ENCODE data around the gene MICAL2.

The MICAL2 gene

DNA sequence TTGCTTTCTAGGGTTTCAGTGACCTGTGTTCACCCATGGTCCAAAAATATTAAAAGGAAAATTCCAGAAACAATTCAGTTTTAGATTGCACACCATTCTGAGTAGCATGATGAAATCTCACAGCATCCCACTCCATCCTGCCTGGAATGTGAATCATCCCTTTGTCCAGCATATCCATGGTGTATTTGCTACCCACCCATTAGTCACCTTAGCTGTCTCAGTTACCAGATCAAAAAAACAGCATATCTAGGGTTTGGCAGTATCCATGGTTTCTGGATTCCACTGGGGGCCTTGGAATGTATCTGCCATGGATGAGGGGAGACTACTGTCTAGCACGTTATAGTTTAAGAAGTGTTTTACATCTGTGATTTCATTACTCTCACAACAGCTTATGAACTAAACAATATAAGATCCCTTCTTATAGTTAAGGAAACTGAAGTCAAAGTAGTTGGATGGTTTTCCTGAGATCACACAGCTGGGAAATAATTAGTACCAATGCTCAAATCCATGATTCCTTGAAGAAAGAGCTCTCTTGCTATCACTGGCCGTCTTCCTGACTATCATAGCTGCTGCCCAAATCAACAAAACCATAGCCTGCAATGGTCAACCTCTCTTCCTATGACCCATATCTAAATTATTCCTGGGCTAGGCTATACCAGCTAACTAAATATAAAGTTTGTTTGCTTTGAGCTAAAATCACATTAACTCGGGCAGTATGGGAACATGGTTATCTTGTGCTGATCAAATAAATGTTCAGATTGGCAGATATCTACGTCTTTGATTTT lies 122.6 kb downstream of the MICAL2 start:
- peak in 1 of 2 donors; percentile 34 for DNase-seq
- Histone ChIP-seq H3K9ac (ENCODE audit: low read length) (no peak overlapping the region), H3K14ac (ENCODE audit: low read length) (no peak overlapping the region)

GRCh38 chr11:12233602-12233925 lies 123.2 kb downstream of the MICAL2 start:
- Histone ChIP-seq H2AK5ac (ENCODE audit: low read length) (no peak overlapping the region), H2BK120ac (ENCODE audit: insufficient read depth, low read length, poor library complexity) (no peak overlapping the region), H3K4me3 (ENCODE audit: low read depth, low read length) (no peak overlapping the region), H3K4me2 (ENCODE audit: low read length) (no peak overlapping the region), H3K27me3 (ENCODE audit: insufficient read depth, low read length) (no peaks in the 10 kb centered on the region), H3K79me2 (ENCODE audit: control insufficient read depth, insufficient read depth, low read length, poor library complexity) (peaks cover 2% of the 10 kb centered on the region), H2BK5ac (ENCODE audit: low read depth, low read length, poor library complexity) (no peak overlapping the region), H2BK12ac (ENCODE audit: low read length) (no peak overlapping the region), H3K18ac (ENCODE audit: low read length) (no peak overlapping the region), H3K23ac (ENCODE audit: low read length) (no peak overlapping the region), H3K4ac (ENCODE audit: low read depth, low read length) (no peak overlapping the region), H3K27ac (ENCODE audit: low read depth, low read length) (no peak overlapping the region), H3K14ac (ENCODE audit: low read length) (no peak overlapping the region), H4K8ac (ENCODE audit: low read depth, low read length) (no peak overlapping the region), H3K9me3 (ENCODE audit: insufficient read depth, low read depth, low read length) (no peaks in the 10 kb centered on the region), H3K9ac (ENCODE audit: low read length) (no peak overlapping the region), H3K36me3 (ENCODE audit: control insufficient read depth in 1 of 2, insufficient read depth in 2 of 2, low read length in 2 of 2) (peaks cover 3 to 7% of the 10 kb centered on the region in 2 experiments), H4K12ac (ENCODE audit: low read depth, low read length) (no peak overlapping the region), H4K91ac (ENCODE audit: low read depth, low read length) (no peak overlapping the region), H3K4me1 (ENCODE audit: control insufficient read depth in 1 of 2, insufficient read depth in 2 of 2, low read length in 2 of 2) (peaks cover 24 to 27% of the 10 kb centered on the region in 2 experiments), H3K79me1 (ENCODE audit: low read length) (peaks cover 26% of the 10 kb centered on the region), H2AFZ (ENCODE audit: insufficient read depth, low read length, poor library complexity) (no peak overlapping the region)
- no CpG with 5 or more reads among the region's 1 CpG for WGBS (ENCODE audit: extremely low coverage, insufficient coverage, insufficient read length)
- no peak for DNase-seq

More for the DNA sequence above, 122.6 kb downstream of the MICAL2 start:
- peaks cover 3 to 7% of the 10 kb centered on the region in 2 experiments for H3K36me3 ChIP-seq (ENCODE audit: control insufficient read depth in 1 of 2, insufficient read depth in 2 of 2, low read length in 2 of 2)
- no peak overlapping the region for H2BK5ac ChIP-seq (ENCODE audit: low read depth, low read length, poor library complexity)
- H3K4me3 ChIP-seq (ENCODE audit: low read depth, low read length) = no peak overlapping the region
- H3K4me2 ChIP-seq (ENCODE audit: low read length) = no peak overlapping the region
- no peak overlapping the region for H2AFZ ChIP-seq (ENCODE audit: insufficient read depth, low read length, poor library complexity)
- H2AK5ac ChIP-seq (ENCODE audit: low read length) = no peak overlapping the region
- no peak overlapping the region for H3K23ac ChIP-seq (ENCODE audit: low read length)
- H4K8ac ChIP-seq (ENCODE audit: low read depth, low read length) = no peak overlapping the region
- no peaks in the 10 kb centered on the region for H3K27me3 ChIP-seq (ENCODE audit: insufficient read depth, low read length)
- no peak overlapping the region for H4K91ac ChIP-seq (ENCODE audit: low read depth, low read length)
- H4K12ac ChIP-seq (ENCODE audit: low read depth, low read length) = no peak overlapping the region
- H3K4me1 ChIP-seq (ENCODE audit: control insufficient read depth in 1 of 2, insufficient read depth in 2 of 2, low read length in 2 of 2) = peaks cover 24 to 26% of the 10 kb centered on the region in 2 experiments
- no CpG with 5 or more reads among the region's 4 CpGs for WGBS (ENCODE audit: extremely low coverage, insufficient coverage, insufficient read length)
- peaks cover 26% of the 10 kb centered on the region for H3K79me1 ChIP-seq (ENCODE audit: low read length)
- H3K4ac ChIP-seq (ENCODE audit: low read depth, low read length) = no peak overlapping the region
- H3K18ac ChIP-seq (ENCODE audit: low read length) = no peak overlapping the region
- H3K79me2 ChIP-seq (ENCODE audit: control insufficient read depth, insufficient read depth, low read length, poor library complexity) = peaks cover 2% of the 10 kb centered on the region
- H3K9me3 ChIP-seq (ENCODE audit: insufficient read depth, low read depth, low read length) = no peaks in the 10 kb centered on the region
- no peak overlapping the region for H3K27ac ChIP-seq (ENCODE audit: low read depth, low read length)
- H2BK120ac ChIP-seq (ENCODE audit: insufficient read depth, low read length, poor library complexity) = peak overlapping the region; percentile 54
- H2BK12ac ChIP-seq (ENCODE audit: low read length) = no peak overlapping the region

DNA sequence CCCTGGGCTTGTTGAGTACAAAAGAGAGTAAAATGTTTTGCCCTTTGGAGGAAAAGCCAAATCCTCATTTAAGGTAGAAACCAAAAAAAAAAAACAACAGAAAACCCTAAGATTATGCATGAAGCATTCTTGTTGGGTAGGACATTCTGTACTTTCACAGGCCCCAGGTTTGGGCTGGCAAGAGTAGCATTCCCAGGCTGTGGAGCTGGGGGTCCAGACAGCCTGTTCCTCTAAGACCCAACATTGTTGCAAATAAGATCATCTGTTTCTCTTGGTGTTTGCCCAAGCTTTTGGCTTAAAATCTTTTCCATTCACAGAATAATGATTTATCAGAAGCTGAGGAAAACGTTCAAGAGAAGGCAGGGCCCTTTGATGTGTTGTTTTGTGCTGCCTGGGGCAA lies 123.8 kb downstream of the MICAL2 start:
- Histone ChIP-seq H3K4me2 (ENCODE audit: low read length) (no peak overlapping the region), H3K9me3 (ENCODE audit: insufficient read depth, low read depth, low read length) (no peaks in the 10 kb centered on the region), H2BK12ac (ENCODE audit: low read length) (peak overlapping the region; percentile 91), H4K8ac (ENCODE audit: low read depth, low read length) (no peak overlapping the region), H3K79me2 (ENCODE audit: control insufficient read depth, insufficient read depth, low read length, poor library complexity) (peaks cover 2% of the 10 kb centered on the region), H3K23ac (ENCODE audit: low read length) (no peak overlapping the region), H3K9ac (ENCODE audit: low read length) (no peak overlapping the region), H3K4me3 (ENCODE audit: low read depth, low read length) (no peak overlapping the region), H3K18ac (ENCODE audit: low read length) (no peak overlapping the region), H3K27me3 (ENCODE audit: insufficient read depth, low read length) (no peaks in the 10 kb centered on the region), H2BK5ac (ENCODE audit: low read depth, low read length, poor library complexity) (no peak overlapping the region), H4K91ac (ENCODE audit: low read depth, low read length) (peak overlapping the region; percentile 77), H3K79me1 (ENCODE audit: low read length) (peaks cover 26% of the 10 kb centered on the region), H3K4ac (ENCODE audit: low read depth, low read length) (no peak overlapping the region), H3K36me3 (ENCODE audit: control insufficient read depth in 1 of 2, insufficient read depth in 2 of 2, low read length in 2 of 2) (peaks cover 3 to 7% of the 10 kb centered on the region in 2 experiments), H3K27ac (ENCODE audit: low read depth, low read length) (no peak overlapping the region), H4K12ac (ENCODE audit: low read depth, low read length) (no peak overlapping the region), H2AK5ac (ENCODE audit: low read length) (no peak overlapping the region), H3K14ac (ENCODE audit: low read length) (no peak overlapping the region), H3K4me1 (ENCODE audit: control insufficient read depth in 1 of 2, insufficient read depth in 2 of 2, low read length in 2 of 2) (peaks cover 24 to 27% of the 10 kb centered on the region in 2 experiments), H2BK120ac (ENCODE audit: insufficient read depth, low read length, poor library complexity) (no peak overlapping the region), H2AFZ (ENCODE audit: insufficient read depth, low read length, poor library complexity) (no peak overlapping the region)
- DNase-seq = peak in 1 of 2 donors; percentile 28
- WGBS (ENCODE audit: extremely low coverage, insufficient coverage, insufficient read length) = no CpG with 5 or more reads among the region's 1 CpG

DNA sequence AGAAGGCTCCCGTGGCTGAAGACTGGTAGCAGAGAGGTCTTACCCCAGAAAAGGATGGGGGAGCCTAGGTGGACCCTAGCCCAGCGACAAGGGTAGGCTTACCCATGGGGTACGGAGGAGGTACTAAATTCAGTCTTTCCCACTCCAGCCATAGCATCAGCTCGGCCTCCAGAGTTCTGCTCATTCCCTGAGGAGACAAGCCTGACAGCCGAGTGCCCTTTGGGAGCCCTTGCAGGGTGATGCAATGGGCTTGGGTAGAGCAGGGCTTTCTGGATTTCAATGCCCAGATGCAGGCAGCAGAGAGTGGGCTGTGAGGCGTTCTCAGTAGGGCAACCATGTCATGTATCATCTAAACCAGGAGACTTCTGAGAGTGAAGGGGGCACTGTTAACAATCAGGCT lies 124.7 kb downstream of the MICAL2 start:
- Histone ChIP-seq H2BK5ac (ENCODE audit: low read depth, low read length, poor library complexity) (no peak overlapping the region), H3K9me3 (ENCODE audit: insufficient read depth, low read depth, low read length) (no peaks in the 10 kb centered on the region), H3K4me3 (ENCODE audit: low read depth, low read length) (no peak overlapping the region), H3K27ac (ENCODE audit: low read depth, low read length) (no peak overlapping the region), H3K9ac (ENCODE audit: low read length) (no peak overlapping the region), H3K4me1 (ENCODE audit: control insufficient read depth in 1 of 2, insufficient read depth in 2 of 2, low read length in 2 of 2) (peaks cover 24 to 27% of the 10 kb centered on the region in 2 experiments), H2AK5ac (ENCODE audit: low read length) (peak overlapping the region; percentile 11), H3K79me1 (ENCODE audit: low read length) (peaks cover 26% of the 10 kb centered on the region), H3K79me2 (ENCODE audit: control insufficient read depth, insufficient read depth, low read length, poor library complexity) (peaks cover 2% of the 10 kb centered on the region), H3K14ac (ENCODE audit: low read length) (peak overlapping the region; percentile 64), H2BK120ac (ENCODE audit: insufficient read depth, low read length, poor library complexity) (peak overlapping the region; percentile 74), H4K12ac (ENCODE audit: low read depth, low read length) (no peak overlapping the region), H4K91ac (ENCODE audit: low read depth, low read length) (peak overlapping the region; percentile 63), H3K23ac (ENCODE audit: low read length) (no peak overlapping the region), H3K27me3 (ENCODE audit: insufficient read depth, low read length) (no peaks in the 10 kb centered on the region), H3K36me3 (ENCODE audit: control insufficient read depth in 1 of 2, insufficient read depth in 2 of 2, low read length in 2 of 2) (peaks cover 6 to 9% of the 10 kb centered on the region in 2 experiments), H2AFZ (ENCODE audit: insufficient read depth, low read length, poor library complexity) (no peak overlapping the region), H4K8ac (ENCODE audit: low read depth, low read length) (peak overlapping the region; percentile 45), H3K18ac (ENCODE audit: low read length) (peak overlapping the region; percentile 52), H3K4me2 (ENCODE audit: low read length) (no peak overlapping the region), H2BK12ac (ENCODE audit: low read length) (peak overlapping the region; percentile 91), H3K4ac (ENCODE audit: low read depth, low read length) (no peak overlapping the region)
- no CpG with 5 or more reads among the region's 6 CpGs for WGBS (ENCODE audit: extremely low coverage, insufficient coverage, insufficient read length)
- DNase-seq = no peak

Data from trophoblast cell (in vitro differentiated cells and primary cell).